ENCODE measurements around the gene FBXW8.

Gene FBXW8

GRCh38 chr12:116958402-116959197, 47.9 kb downstream of the FBXW8 start:
- no peak for DNase-seq

DNA sequence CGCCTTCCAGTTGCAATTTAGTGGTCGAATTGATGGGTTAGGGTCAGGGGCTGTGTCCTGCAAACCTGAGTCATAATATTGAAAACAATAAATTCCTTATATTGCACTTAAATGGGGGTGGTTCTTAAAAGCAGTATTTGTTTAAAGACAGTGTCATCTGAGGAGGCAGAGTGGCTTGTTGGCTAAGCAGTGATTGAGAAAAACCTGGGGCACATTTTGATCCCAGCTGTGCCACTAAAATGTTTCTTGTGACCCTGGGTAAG, 48.4 kb downstream of the FBXW8 start:
- no peak for DNase-seq

DNA sequence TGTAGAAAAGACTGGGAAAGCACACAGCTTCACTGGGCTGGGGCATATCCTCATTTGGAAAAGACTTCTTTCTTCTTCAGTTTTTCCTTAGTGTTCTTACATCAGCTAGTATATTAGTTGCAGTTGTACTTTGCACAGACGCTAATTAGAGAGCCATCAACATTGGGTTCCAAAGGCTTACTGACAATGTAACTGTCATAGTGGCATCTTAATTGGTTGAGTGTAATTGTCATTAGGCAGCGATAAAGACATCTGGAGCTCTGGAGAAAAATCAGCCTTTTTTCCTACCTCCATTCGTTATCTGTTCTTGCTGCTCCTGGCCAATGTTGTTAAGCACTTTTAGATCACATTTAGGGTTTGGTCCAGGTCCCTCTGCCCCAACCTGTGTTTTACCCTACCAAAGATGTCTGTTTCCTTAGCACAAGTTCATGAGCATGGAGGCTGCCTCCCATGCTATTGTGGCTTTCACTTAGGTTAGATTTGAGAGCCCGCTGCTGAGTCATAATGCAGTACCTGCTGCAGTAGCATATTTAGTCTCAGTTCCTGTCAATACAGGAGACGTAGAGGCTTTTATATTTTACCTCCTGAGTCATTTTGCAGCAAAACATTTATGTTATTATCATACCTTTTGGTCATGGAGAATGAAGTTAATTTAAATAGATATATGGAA, 49.2 kb downstream of the FBXW8 start:
- DNase-seq: no peak

- DNase-seq: no peak
Measured at GRCh38 chr12:116962197-116962596, 51.4 kb downstream of the FBXW8 start.

- no peak for DNase-seq
Measured at GRCh38 chr12:116962783-116963356, 52.1 kb downstream of the FBXW8 start.

DNA sequence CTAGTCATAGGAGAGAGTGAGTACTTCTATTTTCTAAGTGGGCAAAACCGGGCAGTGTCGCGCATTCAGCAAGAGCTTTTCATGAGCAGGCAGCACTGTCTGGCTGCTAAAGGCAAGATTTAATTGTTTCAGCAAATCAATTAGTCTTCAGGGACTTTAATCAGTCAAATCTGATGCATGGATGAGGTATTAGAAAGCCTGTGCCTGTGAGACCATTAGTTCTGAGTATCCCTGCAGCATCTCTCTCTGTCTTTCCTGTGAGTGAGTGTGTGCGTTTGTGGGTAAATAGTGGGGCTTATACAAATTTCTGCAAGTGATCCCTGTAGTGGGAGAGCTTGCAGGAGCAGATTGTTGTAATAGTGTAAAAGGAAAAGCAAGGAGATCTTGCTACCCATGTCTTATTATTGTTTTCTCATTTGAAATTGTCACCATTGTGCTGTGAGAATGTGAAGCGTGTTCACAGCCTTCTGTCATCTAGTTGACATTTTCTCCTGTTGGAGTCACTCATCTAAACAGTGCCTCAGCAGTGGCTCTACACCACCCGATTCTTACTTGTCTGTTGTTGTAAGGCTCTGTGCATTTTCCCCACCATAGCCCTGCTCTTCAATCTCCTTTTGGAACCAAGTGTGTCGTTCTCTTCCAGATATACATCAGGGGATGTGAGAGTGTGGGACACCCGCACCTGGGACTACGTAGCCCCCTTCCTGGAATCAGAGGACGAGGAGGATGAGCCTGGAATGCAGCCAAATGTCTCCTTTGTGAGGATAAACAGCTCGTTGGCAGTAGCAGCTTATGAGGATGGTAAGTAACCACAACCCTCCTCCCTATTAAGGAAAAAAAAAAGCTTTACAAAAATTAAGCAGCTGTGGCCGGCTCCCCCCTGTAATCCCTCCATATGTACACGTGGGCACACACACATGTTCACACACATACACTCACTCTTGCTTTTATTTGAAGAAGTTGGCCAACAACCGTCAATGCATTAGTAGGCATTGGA, 53.6 kb downstream of the FBXW8 start:
- DNase-seq: no peak

- DNase-seq: no peak
Measured at GRCh38 chr12:116968986-116969385, 58.2 kb downstream of the FBXW8 start.

DNA sequence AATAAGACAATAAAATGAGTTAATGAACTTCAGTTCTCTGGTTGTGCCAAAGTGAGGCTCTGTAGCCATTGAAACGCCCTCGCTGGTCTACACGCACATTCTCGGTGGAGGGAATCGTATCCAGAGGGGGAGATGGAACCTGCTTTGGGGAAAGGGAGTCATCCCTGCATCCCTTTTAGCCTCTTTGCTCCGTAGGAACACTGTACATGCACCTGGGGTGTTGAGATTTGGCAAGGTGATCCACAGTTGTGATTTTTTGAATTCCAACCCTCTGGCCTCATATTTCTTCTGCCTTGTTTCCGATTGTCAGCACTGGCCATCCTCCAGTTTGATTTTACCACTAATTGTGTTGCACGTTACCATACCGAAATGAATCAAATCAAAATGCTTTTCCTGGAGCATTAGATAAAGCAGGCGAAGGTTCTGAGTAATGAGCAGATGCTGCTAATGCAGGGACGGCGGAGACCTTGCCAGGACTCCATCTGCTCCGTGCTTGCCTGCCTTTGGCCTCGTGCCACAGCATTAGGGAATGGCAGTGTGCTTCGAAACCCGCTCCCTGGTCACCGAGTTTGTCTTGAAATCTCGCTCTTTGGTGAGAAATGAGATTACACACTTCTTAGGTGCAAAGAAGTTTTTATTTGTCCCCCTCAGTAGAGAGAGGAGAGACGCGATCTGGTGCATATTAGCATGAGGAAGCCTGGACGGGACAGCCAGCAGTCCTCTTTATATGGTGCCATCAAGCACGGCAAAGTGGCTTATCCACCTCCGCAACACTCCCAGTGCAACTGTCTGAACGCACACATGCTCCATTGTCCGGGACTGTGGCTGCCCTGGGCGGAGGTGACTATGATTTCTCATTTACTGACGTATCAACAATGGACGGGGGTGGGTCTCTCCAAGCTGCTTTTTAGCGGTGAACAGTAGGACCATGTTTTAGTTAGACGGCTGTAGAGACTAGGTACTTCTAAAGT, 59.1 kb downstream of the FBXW8 start:
- DNase-seq: peak; percentile 39

DNA sequence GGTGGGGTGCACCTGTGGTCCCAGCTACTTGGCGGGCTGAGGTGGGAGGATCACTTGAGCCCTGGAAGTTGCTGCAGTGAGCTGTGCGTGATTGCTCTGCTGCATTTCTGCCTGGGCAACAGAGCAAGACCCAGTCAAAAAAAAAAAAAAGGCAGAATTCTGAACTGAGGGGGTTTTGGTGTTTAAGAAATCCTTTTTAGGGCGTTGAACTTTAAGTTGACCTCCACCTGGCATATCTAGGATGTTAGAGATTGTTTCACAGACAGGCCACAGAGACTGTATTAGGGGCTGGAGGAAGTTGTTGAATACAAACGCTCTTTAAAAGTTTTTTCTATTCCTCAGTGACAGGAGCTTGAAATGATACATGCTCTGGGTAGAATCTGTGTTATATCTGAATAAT, 60.5 kb downstream of the FBXW8 start:
- DNase-seq: no peak

- peak; percentile 28 for DNase-seq
Measured at GRCh38 chr12:116975779-116976393, 65.1 kb downstream of the FBXW8 start.

DNA sequence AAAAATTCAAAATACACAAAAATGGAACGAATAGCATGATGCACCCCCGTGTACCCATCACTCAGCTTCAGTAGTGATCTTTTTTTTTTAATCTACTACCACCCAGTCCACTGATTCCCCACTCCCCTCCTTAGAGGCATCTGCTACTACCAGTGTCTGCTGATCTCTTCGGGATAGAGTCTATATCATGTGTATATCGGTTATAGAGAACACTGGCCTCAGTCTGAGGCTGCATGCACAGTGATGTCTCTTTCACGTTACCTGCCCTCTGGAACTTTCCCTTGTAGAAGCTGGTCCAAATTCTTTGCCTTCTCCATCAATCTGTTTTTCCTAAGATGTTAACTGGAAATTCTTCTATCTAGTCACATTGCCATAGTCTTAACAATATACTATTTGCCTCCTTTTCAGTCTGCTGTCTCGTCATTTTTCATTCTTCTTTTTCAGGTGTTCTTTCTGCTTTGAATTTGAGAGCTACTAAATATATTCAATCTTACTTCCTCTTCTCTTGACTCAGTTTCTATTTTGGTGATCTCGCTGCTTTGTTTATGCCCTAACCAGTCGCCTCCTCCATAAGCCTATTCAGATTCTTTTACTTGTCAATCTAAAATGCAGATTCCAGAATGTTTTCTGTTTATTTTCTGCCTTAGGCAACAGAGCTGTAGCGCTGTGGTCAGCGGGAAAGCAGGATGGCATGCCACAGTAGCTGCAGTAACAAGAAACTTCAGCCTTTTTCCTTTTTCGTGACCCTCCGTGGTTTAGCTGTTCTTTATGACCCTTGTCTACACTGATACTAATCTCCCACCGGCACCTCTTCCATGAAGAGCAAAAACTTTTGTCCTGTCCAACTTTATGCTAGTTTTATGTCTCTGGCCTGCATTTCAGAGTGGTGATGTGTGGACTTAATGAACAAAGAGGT, 67.0 kb downstream of the FBXW8 start:
- no peak for DNase-seq

- DNase-seq: no peak
Measured at GRCh38 chr12:116978791-116979508, 68.2 kb downstream of the FBXW8 start.

DNA sequence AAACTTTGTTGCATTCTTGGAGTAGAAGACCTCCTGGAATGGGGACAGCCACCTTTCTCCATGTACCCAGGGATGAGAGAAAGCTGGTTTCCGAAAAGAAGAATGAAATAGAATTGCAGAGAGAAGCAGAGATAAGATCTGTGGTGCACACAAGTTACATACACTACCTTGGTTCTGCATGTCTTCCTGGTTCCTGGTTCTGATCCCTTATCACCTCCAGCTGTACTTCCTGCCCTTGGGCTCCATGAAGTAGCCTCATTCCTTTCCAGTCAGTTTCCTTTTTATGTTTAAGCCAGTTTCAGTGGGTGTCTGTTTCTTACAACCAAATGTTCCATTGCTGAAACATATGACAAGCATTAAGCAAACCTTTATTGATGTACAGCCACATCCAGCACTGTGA, 69.3 kb downstream of the FBXW8 start:
- DNase-seq: no peak

DNA sequence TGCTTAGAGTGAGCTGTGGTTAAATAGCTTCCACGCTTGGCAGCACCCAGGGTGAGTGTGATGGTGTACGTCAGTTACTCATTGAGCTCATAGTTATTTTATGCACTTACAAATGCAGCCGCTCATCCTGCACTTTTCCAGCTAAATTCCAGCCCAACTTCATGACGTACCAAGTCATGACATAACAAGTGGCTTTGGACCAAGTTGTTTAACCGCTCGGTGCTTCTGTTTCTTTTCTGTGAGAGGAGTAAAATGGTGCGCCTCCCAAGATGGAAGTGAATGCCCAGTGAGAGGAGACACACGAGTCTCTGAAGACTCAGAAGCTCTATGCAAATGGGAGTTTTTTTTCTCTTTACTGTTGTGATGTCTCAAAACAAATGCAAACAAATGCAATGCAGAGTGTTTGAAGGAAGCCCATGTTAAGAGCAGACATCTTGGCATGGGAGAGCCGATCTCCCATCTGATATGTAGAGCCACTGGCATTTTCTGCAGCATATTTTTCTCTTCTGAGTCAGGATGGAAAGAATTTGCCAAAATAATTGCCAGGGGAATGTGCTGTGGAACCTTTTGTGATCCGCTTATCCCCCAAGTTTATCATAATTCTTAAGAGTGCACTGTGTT, 72.2 kb downstream of the FBXW8 start:
- DNase-seq: peak; percentile 69

GRCh38 chr12:116984098-116984497, 73.3 kb downstream of the FBXW8 start:
- DNase-seq: no peak

GRCh38 chr12:116990329-116990728, 79.6 kb downstream of the FBXW8 start:
- DNase-seq: no peak

DNA sequence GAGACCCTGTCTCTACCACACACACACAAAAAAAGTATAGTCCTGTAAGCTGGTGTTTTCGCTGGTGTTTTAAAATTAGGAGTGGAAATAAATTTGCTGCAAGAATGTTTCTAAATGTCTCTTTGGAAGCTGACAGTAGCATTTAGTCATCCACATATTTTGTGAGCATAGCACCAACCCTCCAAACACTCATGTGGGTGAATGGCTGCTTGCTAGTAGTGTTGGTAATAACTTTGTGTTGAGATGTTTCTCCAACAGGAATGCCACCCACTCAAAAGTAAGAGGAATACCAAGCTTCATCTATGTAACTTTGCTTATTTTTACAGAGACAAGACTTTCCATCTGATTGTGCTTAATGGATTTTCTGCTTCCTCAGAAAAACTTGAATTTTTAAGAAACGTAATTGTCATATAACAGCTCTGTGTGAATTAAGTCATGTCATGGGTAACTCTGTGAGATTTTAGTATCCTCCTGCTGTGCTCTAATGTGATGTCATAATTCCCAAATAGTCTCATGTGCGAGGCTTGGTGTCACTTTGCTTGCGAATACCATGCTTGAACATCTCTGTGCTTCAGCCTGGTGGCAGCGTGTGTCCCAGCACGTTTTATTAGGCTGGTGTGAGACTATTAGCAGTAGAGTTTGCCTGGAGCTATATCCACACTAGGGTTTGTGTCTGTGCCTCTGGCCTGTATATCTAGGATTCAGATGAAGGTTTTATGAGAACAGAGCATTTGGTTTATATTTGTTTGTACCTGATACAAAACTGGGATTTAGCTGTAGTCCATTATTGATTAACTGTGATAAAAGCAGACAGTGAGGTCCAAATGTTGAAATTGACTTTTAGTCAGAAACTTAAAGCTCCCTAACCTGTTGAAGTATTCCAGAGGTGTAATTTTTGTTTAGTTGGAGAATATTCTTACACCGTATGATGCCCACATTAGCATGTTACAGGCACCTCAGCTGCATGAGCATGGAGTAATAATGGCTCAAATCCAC, 80.5 kb downstream of the FBXW8 start:
- peak; percentile 39 for DNase-seq

DNA sequence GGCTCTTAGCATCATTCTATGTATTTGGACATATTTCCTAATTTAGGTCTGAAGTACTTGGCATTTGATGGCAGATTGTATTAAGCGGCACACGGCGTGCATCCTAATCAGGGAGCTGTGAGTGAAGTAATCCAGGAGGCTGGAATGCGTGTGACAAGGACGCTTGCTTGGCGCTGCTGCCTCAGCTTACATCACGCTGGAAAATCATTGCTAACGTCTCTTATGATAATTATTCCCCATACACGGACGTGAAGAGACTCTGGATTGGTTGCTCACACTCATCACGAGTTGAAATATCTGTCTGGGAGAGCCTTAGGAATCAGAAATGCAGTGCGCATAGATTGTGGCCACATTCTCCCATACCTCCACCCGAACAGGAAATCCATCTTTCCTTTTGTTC, 85.3 kb downstream of the FBXW8 start:
- peak; percentile 13 for DNase-seq

All from fibroblast of skin of abdomen (primary cell).